GM12801 (cell line): ENCODE measurements around the gene AGFG2.

Experiments used
- TF ChIP-seq, protein P1 (sequence below): IDR thresholded peaks from one replicate; pipeline ENCODE4 v1.5.1; 2011; ENCODE audit warnings: control low read depth; ENCODE audit not compliant: insufficient read length; ENCODE audit errors: extremely low read depth

Gene AGFG2

GRCh38 chr7:100539436-100540006 is 518 bp downstream of the AGFG2 start:
- TF ChIP-seq, protein P1, sequence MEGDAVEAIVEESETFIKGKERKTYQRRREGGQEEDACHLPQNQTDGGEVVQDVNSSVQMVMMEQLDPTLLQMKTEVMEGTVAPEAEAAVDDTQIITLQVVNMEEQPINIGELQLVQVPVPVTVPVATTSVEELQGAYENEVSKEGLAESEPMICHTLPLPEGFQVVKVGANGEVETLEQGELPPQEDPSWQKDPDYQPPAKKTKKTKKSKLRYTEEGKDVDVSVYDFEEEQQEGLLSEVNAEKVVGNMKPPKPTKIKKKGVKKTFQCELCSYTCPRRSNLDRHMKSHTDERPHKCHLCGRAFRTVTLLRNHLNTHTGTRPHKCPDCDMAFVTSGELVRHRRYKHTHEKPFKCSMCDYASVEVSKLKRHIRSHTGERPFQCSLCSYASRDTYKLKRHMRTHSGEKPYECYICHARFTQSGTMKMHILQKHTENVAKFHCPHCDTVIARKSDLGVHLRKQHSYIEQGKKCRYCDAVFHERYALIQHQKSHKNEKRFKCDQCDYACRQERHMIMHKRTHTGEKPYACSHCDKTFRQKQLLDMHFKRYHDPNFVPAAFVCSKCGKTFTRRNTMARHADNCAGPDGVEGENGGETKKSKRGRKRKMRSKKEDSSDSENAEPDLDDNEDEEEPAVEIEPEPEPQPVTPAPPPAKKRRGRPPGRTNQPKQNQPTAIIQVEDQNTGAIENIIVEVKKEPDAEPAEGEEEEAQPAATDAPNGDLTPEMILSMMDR, result no peak

DNA sequence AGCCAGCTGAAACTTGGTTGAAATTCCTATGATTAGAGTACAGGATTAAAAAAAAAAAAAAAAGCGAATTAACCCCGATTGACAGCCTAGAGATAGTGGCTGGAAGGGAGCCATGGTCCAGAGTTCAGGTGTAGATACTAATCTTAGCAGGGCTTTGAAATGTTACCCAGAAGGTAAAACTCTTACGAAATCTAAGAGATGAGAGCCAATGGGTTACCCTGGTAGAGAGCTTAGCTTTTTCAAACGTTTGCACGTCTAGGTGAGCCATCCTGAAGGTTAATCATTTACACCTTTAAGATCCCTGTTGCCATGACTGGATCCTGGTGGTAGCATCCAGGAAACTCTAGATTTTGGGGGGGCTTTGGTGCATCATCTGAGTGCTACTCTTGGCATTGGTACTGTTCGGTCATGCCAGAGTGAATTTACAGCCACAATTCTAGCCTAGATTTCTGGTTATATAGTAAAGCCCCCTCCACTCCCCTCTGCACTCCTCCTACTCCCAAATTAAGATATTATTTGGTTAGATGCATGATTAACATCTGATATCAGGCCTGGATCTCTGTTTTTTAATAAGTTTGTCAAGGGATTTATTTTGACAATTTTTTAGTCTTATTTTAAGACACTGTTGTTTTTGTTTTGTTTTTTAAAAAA is 1.2 kb downstream of the AGFG2 start:
- TF ChIP-seq, protein P1, result no peak

- TF ChIP-seq, protein P1, result no peak
These were observed 4.6 kb downstream of the AGFG2 start for GRCh38 chr7:100543586-100543985.

DNA sequence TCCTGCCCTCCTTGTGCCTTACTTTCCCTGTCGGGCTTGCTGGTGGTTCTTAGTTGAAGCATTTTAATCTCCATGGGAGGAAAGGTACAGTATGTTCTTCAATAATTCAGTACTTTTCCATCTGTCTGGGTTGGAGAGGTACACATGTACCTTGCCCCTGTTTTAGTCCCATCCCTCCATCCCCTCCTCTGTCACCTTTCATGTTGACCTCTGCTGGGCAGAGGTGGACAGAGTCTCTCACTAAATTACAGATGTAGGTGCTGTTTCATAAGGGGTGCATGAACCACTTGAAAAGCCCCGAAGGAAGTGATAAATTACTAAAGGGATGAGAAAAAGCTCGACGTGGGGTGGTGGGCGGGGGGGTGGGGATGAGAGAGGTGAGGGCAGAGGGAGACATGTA is 5.4 kb downstream of the AGFG2 start:
- TF ChIP-seq, protein P1, result no peak

- TF ChIP-seq, protein P1, result no peak
These were observed 6.0 kb downstream of the AGFG2 start for GRCh38 chr7:100544967-100545359.

- TF ChIP-seq, protein P1, result no peak
These were observed 6.5 kb downstream of the AGFG2 start for GRCh38 chr7:100545360-100546128.

DNA sequence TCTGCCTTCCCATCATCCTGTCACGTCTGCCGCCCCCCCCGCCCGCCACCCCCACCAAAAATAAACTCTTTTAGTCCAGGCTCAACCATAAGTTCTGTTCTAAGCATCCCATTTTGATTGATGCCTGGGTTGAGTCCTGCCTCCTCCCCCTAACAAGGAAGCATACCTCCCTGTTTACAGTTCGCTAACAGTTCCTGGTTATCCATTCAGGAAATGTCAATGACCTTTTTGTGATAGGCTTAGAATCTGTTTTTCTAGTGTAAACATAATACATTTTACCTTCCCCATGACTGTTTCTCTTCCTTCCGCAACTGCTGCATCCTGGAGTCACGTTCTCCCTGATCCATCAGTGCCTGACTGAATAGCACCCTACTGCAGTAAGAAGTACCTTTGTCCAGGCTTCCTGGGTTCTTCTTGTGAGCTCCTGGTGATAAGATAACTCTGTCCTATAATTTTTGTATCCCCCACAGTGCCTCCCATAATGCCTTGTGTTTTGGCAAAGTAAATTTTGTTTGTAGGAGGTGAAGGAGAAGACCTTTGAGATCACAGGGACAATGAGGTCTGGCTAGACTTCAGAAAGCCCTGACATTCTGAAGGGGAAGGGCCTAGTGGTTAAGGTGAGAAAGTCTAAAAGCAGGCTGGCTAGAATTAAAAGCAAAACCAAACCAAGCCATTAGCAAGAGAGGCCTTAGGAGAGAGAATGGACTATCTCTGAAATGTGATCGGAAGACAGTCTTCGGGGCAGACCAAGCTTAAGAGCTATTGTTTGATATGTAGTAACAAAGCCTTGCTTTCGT is 7.3 kb downstream of the AGFG2 start:
- TF ChIP-seq, protein P1, result no peak
